HG02870 (cell line): Measurements from ENCODE around the gene AQP2.
"Not testable (repeated sequence)": the region's sequence is repeated elsewhere in the genome, so short reads cannot be mapped to it uniquely, and the experiment has no call there.

Experiments used
- ATAC-seq: cut with Tn5 transposase; IDR thresholded peaks from one replicate; pipeline ENCODE4 v1.9.1; 2021; ENCODE audit warnings: mild to moderate bottlenecking, moderate library complexity; ENCODE audit not compliant: unreplicated experiment

AQP2 gene

DNA sequence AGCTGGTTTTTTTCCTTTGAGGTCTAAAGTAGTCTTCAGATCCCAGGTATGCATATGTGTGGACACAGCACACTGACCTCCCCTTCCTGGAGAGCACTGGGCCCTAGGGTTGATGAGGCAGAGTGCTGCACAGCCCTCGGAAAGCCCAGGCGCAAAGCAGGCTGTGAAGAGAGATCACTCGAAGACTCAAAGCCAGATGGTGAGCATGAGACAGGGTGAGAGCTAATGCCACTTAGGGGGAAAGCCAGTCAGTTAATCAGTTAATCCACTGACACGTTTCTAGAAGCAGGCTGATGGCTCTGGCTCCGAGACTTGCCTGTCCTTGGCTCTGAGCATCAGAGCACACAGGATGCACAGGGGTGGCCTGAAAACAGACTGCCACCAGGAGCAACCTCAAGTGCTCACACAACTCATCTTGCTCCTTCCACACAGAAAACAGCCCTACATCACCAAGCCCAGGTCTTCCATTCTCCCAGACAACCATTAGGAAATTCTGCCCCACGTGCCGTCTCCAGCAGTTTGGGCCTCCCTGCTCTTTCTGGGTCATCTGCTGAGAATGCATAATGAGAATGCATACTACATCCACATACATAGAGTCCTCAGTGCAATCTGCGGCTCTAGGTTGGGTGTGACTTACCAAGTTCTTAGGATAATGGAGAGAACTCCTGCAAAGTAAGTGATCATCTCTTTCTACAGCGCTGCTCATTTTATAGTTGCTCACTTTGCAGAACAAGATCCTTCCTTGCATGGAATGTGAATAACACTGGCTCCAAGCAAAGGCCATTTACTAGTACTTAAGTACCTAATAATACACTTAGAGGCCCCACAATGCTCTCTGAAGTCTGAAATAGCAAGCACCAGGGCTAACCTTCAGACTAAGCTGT, 34.2 kb downstream of the AQP2 start:
- ATAC-seq = no peak

DNA sequence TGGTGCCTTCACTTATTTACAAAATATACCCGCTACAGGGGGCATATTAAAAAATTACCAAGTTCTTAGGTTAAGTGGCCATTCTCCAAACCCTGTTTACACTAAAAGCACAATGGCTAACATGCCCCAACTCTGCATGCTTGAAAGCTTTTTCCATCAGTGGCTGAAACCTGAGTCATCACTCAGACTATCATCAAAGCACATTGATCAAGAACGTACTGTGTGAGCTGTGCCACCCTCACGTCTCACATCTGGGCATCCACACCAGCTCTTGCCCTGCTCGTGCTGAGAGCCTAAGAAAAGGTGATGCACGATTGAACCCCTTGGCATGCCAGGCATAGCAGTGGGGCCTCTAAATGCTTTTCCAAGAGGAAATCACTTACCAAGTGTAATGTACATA, 35.4 kb downstream of the AQP2 start:
- no peak for ATAC-seq

DNA sequence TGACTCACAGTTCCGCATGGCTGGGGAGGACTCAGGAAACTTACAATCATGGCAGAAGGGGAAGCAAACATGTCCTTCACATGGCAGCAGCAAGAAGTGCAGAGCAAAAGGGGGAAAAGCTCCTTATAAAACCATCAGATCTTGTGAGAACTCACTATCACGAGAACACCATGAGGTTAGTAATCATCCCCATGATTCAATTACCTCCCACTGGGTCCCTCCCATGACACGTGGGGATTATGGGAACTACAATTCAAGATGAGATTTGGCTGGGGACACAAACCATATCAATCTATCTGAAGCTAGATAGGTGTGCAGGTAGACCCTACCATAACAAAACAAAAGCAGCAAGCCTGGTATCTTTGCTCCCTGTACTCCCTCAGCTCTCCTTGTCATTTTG, 35.9 kb downstream of the AQP2 start:
- ATAC-seq = not testable (repeated sequence)

DNA sequence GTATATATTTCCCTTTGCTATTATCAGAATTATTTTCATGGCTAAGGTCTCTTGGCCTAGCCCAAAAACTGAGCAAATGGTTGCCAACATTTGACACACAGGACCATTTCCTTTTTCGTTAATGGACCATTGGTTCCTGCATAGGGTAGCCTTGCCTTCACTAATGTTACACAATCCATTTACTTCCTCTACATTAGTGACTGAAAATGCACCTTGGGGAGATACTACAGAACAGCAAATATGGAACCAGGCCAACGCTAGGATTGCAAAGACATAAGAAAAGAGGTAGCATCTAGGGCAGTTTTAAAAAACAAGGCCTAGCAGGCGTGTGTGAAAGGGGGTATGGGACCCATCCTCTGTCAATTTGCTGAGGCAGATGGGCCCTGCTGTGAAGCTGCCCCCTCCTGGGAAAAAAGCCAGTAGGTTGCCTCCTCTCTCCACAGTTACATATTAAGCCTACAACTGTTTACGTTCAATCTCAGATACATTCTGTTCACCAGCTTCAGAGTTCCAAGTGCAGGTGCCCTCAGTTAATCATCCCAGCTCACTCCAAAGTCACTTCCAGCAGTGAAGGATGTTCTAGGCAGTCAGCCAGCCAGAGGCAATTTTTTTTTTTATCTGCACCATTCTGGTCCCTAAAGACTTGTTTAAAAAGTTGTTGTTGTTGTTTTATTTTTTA, 37.2 kb downstream of the AQP2 start:
- ATAC-seq = no peak

DNA sequence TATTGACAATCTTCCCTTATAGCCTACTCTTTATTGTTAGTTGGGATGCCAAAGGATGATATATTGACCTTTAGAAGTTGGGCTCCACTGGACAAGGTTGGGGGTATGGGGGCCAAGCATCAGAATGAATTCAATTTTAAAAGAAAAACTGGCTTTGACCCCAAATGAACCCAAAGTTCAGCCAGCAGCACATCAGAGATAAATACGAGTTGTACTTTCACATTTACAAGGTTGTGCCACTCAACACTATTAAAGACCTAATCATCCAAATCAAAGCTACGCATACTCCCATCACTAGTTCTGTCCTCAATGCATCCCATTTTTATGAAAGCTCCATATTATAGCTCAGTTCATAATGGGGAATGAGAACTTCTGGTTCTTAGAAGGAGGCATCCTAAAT, 38.9 kb downstream of the AQP2 start:
- ATAC-seq = not testable (repeated sequence)

DNA sequence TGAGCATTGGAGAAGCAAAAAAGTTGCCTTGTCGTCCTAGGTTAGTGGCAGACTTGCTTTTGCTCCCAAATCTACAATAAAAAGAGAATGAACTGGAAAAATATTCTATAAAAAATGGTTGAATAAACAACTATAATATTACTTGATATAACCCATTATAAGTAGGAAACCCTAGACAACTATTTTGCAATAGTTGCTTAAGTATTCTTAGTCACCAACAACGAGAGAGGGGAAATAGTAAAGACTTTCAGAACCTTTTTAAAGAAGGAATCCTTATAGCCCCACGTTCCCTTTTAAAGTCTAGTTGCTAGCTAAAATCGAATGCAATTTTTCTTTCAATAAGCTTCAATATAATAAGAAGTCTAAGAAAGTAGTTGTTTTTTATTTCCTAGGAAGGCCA, 39.7 kb downstream of the AQP2 start:
- no peak for ATAC-seq

DNA sequence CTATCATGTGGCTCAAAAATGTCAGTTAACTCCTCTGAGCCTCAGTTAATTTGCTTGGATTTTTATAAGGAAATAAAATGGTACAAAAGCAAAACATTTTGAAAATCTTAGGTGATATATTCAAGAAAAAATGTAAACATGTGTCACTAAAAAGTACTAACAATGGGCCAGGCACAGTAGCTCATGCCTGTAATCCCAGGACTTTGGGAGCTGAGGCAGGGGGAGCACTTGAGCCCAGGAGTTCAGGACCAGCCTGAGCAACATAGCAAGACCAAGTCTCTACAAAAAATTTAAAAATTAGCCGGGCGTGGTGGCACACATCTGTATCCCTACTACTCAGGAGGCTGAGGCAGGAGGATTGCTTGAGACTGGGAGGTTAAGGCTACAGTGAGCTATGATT, 47.9 kb downstream of the AQP2 start:
- ATAC-seq = no peak

DNA sequence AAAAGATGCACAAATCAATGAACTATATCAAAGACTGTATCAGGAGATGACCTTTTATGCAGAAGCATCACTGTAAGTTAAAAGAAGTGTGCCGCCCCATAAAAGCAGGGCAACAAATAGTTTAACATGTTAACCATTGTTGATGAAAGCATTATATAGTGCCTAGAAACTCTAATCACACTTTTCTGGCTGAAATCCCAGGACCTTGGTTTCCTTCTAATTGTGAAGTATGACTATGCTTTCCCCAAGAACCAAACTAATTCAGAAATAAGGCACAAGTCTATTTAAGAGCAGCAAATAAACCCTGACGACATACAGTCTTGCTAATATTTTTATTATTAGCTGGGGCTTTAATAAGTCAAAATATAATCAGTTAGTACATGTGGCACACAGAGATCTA, 53.1 kb downstream of the AQP2 start:
- ATAC-seq = no peak

DNA sequence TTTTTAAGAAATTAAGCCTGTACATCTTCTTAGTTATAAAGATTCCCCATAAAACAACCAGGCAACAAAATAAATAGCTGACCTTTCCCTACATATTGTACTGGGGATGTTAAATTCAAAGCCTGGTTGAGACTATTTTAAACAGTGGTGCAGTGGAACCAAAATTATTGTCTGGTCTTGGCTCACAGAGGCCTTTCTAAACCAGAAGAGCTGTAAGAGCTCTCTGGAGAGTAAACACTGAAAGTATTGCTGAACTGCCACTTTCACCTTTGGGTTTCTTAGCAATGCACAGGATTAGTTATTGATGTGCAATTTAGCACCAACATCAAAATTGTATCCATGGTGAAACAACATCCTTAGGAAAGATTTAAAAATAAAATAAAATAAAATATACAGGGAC, 54.2 kb downstream of the AQP2 start:
- ATAC-seq = no peak

DNA sequence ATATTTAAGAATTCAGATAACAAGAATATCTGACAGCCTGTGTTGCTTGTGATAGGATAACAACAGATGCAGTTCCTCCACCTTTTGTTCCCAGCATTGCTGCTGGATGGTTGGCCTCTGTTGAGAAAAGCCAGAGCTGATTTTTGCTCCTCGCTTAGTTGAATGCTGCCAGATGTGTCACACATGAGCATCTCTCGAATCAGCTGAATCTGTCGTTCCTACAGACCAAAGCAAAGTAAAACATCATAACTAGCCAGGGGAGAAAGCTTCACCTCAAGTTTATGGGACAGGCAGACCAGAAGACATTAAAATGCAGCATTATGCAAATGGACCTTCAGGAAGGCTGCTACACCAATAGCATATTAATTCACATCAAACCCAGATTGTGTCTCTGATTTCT, 54.6 kb downstream of the AQP2 start:
- ATAC-seq = no peak

DNA sequence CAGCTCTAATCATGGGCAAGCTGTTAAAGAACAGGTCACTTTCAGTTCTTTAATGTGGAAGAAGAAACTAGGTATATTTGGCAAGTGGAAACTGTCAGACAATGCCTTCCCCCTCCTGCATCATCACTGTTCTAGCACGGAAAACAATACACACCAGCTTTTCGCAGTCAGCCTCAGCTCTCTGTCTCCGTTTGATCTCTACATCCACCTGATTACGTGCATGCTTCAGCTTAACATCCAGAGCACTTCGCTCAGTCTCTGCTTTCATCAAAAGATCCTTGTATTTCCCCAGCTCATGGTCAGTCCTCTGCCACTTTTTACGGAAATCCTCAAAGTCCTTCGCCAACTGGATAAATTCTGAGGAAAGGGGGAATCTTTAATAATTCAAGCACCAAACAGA, 55.7 kb downstream of the AQP2 start:
- no peak for ATAC-seq

DNA sequence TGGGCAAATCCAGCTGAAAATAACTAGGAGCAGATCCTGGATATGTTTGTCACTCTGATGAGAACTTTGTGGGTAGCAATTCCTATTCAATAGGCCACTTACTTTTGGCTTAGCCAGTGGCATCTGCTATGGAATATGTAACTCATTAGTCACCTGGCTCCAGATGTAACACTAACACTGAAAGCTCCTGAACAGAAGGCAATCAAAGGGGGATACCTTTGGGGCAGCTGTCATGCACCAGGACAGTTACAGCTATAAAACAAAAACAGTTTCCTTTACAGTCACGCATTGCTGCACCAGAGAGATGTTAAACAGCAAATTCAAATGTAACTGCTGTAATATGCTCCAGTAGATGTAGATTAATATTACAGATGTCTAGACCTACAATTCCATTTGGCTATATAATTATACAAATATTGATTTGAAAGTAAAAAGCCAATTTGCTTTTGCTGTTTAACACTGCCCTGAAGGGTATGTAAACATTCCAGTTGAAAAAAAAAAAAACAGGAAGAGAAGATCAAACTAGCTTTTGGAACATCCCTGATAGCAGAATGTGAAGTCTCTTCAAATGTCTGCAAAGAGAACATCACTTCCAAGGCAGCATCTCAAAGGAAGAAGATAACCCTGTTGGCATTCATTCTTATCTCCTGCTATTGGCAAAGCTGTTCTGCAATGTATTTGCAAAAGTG, 56.4 kb downstream of the AQP2 start:
- no peak for ATAC-seq
